CD4-positive, alpha-beta T cell treated with Interleukin-2 at 100 ng/mL for 4 hours (primary cell): Measurements from ENCODE around the gene CPSF3.
"Not testable (repeated sequence)": the region's sequence is repeated elsewhere in the genome, so short reads cannot be mapped to it uniquely, and the experiment has no call there.

Source experiments
- DNase-seq: peaks from one replicate; pipeline ENCODE4 v3.0.0-alpha.2; 2020; ENCODE audit warnings: low spot score

The CPSF3 gene

GRCh38 chr2:9394816-9395215 lies 28.6 kb upstream of the CPSF3 start:
- no peak for DNase-seq

DNA sequence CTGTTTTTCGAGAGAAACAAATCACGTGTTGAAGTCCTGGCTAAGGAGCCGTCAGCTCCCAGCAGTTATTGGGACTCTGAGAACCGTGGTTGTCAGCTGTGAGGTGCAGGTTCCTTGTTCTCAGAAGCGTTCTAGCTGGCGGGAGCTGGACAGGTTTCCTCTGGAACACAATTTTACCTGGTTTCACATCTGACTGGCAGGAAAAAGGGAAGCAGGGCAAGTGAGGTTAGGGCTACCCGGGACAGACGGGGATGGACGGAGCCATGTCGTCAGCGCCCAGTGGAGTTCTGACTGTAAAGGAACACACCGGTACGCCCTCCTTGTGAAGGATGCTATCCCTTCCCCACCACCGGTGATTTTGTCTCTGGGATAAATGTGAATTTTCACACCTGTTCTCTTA lies 26.3 kb upstream of the CPSF3 start:
- DNase-seq = no peak

DNA sequence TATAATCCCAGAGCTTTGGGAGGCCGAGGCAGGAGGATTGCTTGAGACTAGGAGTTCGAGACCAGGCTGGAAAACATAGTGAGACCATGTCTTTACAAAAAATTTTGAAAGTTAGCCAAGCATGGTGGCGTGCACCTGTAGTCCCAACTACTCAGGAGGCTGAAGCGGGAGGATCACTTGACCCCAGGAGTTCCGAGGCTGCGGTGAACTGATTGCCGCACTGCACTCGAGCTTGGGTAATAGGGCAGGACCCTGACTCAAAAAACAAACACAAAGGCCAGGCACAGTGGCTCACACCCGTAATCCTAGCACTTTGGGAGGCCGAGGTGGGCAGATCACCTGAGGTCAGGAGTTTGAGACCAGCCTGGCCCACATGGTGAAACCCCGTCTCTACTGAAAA lies 25.2 kb upstream of the CPSF3 start:
- not testable (repeated sequence) for DNase-seq

- no peak for DNase-seq
Measured at GRCh38 chr2:9398881-9399780, 24.3 kb upstream of the CPSF3 start.

GRCh38 chr2:9400268-9401058 lies 23.0 kb upstream of the CPSF3 start:
- DNase-seq = no peak

DNA sequence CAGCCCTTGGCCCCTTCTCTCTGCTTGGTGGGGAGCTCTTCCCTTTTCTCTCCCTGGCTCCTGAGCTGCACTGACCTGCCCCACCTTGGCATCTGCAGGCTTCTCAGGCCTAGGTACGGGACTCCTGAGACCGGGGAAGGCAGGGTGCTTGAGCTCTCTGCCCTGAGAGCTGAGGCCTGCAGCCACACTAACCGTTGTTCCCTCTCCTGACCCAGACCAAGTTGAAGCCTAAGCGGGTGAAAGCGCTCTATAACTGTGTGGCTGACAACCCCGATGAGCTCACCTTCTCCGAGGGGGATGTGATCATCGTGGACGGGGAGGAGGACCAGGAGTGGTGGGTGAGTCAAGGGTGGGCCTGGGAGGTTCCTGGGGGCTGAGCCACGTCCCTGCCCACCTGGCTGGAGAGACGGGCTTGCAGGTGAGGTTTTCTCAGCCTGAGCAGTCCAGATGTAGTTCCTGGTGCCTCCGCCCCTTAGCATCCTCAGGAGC lies 22.4 kb upstream of the CPSF3 start:
- no peak for DNase-seq

- no peak for DNase-seq
Measured at GRCh38 chr2:9401646-9402371, 21.6 kb upstream of the CPSF3 start.

DNA sequence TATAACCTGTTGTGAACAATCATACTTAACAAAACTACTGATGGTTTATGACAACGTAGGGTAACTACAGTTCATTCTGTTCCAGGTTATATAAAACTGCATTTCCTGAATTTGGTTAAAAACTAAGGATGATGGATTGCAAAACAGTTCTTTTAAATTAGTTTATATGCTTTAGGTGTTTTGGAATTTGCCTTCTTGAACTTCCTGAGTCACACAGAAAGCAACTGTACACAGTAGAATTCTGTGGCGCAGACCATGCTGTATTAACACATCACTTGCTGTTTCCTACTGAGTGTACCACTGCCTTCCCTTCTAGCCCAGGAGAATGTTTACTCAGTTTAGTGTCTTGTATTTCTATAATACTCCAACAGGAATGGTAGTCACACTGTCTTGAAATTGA lies 19.5 kb upstream of the CPSF3 start:
- DNase-seq = no peak

- no peak for DNase-seq
Measured at GRCh38 chr2:9404451-9404850, 19.0 kb upstream of the CPSF3 start.

DNA sequence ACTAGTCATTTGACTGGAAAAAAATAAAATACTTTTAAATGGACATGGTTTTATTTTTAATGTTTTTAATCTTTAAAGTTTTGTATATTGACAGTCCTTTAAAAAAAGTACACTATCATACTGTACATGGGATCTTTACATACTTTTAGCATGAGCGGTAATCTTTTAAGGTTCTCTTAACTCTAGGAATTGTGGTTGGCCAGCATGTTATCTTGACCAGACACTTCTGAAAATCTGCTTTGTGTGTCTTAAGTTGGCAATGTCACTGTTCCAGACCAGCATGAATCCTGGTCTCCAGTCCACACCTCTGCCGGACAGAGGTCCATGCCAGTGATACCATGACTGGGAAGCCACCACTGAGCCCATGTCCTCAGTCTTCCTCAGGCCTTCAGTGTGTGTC lies 17.8 kb upstream of the CPSF3 start:
- DNase-seq = no peak

DNA sequence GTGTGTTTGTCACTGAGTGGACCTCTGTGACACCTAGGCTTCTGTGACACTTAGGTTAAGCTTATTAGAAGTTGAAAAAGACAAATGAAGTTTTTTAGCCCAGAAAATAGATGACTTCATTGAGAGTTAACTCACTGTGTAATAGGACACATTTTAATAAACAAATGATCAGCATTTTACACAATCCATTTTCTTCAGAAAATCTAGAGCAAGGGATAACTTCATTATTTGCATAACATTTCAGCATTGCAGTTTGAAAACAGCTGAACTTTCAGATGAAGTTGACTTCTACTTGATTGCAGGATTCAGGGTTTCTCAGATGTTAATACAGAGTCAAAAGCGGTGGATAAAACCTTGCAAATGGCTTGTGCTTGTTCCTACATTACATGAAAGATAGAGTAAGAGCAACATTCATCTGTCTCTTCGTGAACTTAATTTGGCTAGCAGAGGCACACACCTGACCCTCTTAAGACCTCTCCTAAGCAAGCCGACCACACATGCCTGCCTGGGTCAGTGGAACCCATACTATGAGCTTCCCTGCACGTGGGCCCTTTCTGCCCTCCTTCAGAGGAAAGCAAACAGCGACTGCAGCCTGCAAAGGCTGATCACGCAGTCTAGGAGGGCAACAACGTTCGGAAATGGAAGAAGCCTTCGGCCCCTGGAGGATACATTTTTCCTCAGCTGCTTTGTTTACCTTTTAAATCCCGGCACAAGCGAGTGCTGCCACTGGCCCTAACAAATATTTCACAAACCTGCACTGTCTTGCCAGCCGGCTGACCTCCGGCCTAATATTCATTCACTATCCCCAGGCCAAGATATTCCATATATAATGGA lies 16.7 kb upstream of the CPSF3 start:
- DNase-seq = no peak

DNA sequence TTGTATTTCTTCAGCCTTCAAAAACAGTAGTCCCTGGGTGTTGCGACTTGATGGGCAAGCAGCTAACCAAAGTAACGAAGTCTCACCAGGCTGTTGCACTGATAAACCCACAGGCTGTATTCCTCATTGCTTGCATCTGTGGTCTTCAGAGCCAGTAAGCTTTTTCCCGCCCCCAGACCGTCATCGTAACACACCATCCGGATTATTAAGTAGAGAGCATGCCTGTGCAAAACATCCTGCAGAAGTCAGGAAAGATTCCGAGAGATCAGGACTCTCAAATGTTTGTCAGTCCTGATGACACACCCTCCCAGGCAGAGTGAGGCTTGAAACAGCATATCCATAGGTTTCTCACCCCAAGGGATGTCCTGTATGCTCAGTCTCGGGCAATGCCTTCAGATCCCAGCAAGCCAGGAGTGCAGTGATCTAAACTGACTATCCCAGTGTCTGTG lies 16.1 kb upstream of the CPSF3 start:
- DNase-seq = no peak

GRCh38 chr2:9408641-9409151 lies 14.8 kb upstream of the CPSF3 start:
- DNase-seq = no peak

DNA sequence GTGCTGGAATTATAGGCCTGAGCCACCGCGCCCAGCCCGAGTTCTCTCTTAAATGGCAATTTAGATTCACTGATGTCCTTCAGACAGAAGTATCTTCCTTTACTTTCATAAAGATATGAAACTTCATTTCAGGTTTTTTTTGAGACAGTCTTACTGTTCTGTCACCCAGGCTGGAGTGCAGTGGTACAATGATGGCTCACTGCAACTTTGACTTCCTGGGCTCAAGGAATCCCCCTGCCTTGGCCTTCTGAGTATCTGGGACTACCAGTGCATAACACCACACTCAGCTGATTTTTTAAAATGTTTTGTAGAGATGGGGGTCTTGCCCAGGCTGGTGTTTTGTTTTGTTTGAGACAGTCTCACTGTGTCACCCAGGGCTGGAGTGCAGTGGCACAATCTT lies 13.3 kb upstream of the CPSF3 start:
- no peak for DNase-seq

GRCh38 chr2:9412781-9413180 lies 10.7 kb upstream of the CPSF3 start:
- DNase-seq = no peak

- DNase-seq = no peak
Measured at GRCh38 chr2:9415516-9416169, 7.8 kb upstream of the CPSF3 start.

- DNase-seq = no peak
Measured at GRCh38 chr2:9416267-9416961, 7.0 kb upstream of the CPSF3 start.

DNA sequence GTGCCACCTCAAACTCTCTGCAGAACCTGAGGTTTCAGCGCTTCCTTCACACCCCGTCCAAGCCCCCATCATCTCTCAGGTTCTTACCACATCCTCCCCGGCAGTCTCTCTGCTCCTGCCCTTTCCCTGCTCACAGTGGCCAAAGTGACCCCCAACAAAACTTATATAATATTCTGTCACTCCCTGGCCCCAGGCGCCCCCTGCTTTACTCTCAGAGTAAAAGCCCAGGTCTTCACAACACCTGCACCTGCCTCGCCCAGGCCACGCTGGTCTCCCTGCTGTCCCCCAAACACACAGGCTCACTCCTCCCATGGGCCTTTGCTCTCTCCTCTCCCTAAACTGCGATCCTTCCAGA lies 6.5 kb upstream of the CPSF3 start:
- DNase-seq = no peak

- no peak for DNase-seq
Measured at GRCh38 chr2:9417725-9418124, 5.7 kb upstream of the CPSF3 start.

DNA sequence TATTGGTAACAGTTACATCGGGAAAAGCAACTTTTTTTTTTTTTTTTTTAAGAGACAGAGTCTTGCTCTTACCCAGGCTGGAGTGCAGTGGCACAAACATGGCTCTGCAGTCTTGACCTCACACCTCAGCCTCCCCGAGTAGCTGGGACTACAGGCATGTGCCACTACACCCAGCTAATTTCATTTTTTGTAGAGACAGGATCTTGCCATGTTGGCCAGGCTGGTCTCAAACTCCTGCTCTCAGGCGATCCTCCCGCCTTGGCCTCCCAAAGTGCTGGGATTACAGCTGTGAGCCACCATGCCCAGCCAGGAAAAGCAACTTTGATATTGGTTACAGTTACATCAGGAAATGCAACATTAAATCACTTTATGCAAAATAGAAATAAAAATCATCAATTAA lies 4.7 kb upstream of the CPSF3 start:
- no peak for DNase-seq
